Activated CD8-positive, alpha-beta memory T cell treated with anti-CD3 and anti-CD28 coated beads for 24 hours (primary cell): ENCODE measurements around the gene GREM2.

Source experiments
- DNase-seq: peaks from one replicate; pipeline ENCODE4 v3.0.0-alpha.2; 2020

GREM2 gene

DNA sequence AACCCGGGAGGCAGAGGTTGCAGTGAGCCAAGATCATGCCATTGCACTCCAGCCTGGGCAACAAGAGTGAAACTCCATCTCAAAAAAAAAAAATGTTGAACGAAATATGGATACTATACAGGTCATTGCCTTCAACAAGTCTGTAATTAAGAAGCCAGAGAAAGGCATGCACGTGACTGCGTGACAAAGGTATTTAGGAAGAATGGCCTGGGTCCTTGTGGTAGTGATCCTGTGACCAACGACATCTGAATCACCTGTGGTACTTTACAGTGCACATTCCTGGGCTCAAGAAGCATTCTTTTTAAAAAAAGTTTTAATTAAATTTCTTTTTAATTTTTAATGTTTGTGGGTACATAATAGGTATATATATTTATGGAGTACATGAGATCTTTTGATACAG, 115.0 kb downstream of the GREM2 start:
- no peak for DNase-seq

DNA sequence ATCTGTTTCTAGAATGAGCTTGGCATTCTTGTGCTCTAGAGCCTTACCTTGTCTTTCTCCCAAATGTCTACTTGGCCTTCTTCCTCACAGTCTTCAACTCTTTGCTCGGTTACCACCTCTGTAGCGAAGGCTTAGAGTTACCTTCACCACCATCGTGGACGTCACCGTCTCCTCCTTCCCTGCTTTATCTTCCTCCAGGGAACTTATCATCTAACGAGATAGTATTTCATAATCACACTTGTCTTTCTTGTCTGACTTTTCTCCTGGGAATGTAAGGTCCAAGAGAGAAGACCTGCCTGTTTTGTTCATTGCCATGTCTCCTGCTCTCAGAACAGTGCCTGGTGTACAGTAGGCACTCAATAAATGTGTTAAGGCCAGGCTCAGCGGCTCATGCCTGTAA, 115.6 kb downstream of the GREM2 start:
- DNase-seq = no peak

GRCh38 chr1:240495601-240496000, 116.4 kb downstream of the GREM2 start:
- no peak for DNase-seq

GRCh38 chr1:240492832-240493440, 119.0 kb downstream of the GREM2 start:
- no peak for DNase-seq

GRCh38 chr1:240491796-240492195, 120.2 kb downstream of the GREM2 start:
- no peak for DNase-seq

GRCh38 chr1:240491156-240491555, 120.8 kb downstream of the GREM2 start:
- no peak for DNase-seq

DNA sequence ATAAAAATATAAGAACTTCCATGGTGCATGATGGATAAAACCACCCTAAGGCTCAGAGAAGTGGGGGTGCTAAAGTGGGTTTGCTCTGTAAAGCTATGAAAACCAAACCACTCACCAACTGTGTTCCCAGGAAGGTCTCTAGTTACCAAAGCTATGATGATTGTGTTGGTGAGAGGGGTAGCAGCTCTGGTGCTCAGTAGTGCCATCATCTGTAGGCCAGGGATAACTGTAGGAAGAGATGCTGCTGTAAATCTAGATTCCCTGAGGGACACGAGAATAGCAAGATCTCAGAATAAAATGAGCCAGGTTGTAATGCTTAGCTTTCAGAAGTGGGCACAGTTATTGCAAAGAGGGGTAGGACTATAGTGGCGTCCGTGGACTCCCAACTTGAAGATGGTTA, 124.5 kb downstream of the GREM2 start:
- no peak for DNase-seq

DNA sequence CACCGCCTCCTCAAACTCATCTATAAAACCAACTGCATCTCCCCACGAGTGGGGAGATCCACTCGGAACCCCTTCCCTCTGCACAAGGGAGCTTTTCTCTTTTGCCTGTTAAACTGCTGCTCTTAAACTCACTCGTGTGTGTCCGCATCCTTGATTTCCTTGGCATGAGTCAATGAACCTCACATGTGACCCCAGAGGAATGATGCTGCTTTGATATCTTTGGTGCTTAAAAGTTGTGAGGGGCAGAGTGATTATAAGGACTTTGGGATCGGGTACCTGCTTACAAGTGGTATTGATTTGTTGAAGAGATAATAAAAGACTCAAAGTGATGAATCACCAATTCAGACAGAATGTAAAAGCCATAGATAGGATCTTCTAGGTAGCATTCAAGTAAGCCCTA, 125.3 kb downstream of the GREM2 start:
- no peak for DNase-seq

- no peak for DNase-seq
Observed at GRCh38 chr1:240484804-240485443, 127.0 kb downstream of the GREM2 start.

DNA sequence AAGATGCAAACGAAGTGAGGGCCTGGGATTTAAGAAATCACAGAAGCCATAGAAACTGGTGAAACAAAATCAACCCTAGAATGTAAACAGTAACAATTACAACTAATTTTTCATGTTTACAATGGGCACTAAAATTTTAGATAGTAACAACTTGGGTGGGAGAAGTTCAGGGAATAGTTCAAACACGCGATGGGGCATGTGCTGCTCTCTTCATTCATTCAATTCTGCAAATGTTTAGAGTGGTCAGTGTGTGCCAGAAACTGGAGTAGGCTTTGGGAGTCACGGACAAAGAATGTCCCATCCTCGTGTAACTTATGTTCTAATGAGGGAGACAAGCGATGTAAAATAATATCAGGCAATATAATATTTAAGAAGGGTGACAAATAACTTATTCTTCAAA, 133.4 kb downstream of the GREM2 start:
- DNase-seq = no peak

- no peak for DNase-seq
Observed at GRCh38 chr1:240475832-240476231, 136.1 kb downstream of the GREM2 start.

DNA sequence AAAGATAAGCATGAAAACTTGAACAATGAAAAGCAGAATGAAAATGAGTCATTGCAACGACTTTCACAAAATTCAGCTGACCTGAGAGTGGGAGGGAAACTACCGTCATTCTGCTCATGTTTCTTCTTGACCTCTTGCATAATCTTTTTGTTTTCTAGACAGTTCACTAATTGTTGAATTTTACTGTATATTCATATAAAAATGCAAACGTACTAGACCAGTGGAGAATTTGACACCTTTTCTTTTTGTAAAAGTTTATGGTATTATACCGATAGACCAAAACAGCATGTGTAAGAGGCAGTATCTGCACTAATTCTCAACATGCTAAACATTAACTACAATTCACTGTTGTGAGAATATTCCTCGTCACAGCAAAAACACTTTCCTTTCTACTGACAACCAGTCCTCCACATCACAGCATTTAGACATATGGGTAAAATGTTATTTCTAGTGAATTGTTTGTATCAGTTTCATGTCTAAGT, 137.8 kb downstream of the GREM2 start:
- DNase-seq = no peak

DNA sequence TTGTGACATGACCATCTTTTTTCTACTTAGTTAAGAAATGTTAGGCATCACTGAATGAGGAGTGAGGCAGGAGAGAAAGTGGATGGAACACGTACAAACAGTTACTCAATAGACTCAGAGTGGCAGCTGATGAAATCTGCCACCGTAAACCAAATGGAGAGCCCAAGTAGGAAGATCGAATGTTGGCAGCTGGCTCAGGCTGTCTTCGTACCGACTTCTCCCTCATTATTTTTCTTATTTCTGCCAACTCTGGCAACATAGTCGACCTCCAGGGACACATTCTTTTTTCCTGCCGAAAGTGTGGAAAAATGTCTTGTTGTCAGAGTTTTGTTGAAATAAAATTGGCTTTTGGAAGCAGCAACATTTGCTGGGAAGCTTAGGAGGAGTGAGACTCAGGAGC, 143.3 kb downstream of the GREM2 start:
- no peak for DNase-seq

- no peak for DNase-seq
Observed at GRCh38 chr1:240467895-240468294, 144.1 kb downstream of the GREM2 start.

- no peak for DNase-seq
Observed at GRCh38 chr1:240466509-240466908, 145.4 kb downstream of the GREM2 start.

DNA sequence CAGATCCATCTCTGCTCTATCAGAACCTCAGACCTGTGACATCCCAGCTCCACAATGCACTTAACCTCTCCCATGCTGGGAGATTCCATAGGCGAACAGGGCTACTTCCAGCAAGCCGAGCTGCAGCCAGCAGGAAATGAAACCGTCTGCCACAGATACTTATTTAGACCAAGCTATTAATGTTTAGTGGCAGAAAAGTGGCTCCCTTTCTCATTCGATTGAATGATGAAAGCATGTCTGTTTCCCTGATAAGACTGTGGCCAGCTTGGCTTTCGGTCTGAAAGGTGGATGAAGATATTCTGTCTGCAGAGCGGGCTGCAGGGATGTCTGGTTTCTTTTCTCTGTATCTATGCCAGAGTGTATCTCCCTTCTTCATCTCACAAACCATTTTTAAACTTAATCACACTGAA, 146.4 kb downstream of the GREM2 start:
- no peak for DNase-seq

DNA sequence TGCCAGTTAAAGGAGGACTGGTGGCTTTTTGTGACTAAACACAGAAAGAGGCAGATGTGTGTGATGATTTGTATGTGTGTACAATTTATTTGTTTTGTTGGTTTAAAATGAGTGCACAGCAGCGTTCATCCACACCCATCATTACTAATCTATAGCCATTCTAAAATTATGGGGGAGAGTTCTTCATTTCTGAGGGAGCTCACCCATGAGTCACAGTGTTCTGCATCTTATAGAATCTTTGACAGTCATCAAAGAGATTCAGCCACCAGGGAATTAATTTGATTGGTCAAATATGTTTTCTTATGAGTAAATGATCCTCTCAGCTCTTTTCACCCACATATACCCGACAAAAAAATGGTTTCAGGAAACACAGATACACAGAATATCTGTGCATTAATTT, 147.9 kb downstream of the GREM2 start:
- DNase-seq = no peak

DNA sequence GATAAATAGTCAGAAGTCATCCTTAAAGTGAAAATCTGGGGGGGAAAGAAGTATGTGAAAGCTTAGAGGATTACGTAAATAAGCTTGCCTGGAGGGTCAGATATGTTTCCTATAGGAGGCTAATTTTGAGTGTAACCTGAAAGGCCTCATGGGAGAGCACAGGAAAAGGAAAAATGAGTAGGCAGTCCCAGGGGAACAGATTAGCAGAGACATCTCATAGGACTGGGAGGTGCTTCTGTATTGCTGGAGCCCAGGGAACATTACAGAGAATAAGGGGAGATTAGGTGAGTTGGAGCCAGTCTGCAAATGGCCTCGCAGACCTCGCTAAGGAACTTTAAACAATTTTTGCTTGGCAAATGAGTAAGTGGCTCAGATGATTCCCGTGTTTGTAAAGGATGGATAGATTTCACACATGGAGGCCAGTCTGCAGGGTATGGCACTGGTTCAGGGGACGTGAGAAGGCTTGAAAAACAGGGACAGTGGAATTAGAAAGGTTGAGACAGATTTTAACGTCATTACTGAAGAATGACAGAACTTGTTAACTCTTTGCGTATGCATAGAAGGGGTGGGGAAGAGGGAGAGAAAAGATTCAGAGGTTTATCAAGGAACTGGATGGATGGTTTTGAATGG, 149.1 kb downstream of the GREM2 start:
- no peak for DNase-seq

DNA sequence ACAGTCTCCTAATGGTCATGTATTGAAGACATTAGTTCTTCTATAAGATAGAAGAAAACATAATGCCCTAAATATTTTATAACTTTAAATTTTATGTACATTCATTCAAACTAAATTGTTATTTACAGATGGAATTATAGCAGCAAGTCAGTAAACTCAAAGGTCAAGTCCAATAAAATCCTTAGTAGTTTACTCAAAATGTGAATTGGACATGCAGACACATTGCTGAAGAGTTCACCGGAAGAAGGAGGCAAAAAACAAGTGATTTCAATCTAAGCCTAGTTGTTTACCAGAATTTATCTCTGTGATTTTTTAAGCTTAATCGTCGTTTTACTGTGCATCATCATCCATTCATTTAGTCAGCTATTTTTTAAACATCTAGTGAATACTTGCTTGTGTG, 149.7 kb downstream of the GREM2 start:
- DNase-seq = no peak

DNA sequence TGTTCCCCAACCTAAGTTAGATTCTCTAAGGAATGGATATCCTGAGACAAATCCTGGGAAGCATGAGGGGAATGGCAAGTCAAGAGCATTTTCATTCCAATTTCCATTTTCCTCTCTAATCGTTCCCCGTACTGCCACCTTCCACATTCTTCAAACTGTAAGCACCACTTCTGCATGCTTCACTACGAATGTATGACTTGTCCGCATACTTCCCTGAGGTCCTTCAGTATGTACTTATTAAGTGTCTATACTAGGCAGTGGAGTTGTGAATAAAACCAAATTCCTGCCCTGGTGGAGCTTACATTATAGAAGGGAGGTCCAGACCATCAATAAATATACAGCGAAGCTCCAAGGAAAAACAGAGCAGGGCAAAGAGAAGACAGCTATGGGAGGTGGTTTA, 154.8 kb downstream of the GREM2 start:
- no peak for DNase-seq

DNA sequence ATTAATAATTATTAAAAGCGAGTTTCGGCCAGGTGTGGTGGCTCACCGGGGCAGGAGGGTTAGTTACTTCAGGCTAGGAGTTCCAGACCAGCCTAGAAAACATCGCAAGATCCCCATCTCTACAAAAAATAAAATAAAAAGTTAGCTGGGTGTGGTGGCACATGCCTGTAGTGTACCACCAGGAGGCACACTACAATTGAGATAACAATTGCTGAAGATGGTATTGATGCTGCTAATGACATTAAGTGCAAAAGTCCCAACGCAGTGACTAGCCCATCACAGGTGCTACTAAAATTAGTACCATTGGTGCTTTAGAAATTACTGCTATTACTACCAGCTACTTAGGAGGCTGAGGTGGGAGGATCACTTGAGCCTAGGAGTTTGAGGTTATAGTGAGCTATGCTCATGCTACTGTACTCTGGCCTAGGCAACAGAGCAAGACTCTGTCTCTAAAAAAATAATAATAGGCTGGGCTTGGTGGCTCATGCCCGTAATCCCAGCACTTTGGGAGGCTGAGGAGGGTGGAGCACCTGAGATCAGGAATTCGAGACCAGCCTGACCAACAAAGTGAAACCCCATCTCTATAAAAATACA, 156.6 kb downstream of the GREM2 start:
- no peak for DNase-seq

DNA sequence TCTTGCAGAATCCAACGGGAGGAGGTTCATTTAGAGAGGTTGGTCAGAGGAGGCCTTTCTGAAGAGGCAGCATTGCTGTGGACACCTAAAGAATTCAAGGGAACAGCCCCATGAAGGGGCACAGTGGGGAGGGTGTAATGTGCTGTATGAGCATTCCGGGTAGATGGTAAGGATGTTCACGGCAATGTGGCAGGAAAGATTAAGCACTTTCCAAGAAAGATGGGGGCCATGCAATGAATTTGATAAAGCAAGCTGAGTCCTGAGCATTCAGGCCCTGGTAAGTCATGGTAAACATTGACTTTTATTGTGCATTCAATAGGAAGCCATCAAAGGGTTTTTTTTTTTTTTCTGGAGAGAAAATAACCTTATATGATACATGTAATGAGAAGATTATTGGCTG, 166.6 kb downstream of the GREM2 start:
- no peak for DNase-seq

DNA sequence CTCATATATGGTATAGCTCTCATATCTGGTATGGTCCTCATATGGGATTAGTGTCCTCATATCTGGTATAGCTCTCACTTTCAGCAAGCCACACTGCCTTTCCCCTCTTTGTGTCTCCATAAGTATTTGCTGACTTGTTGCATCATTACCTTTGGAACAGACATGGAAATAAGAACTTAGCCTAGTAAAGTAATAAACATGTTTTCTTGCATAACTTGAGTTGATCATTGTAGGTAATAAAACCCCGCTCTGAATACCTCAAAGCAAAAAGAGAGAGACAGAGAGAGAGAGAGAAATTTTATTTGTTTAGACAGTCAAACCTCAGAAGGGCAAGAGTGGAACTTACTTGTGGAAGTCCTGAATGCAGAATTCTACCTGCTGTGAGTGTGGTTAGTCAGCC, 170.3 kb downstream of the GREM2 start:
- no peak for DNase-seq
